ENCODE data around the gene CALHM5.

CALHM5 gene

DNA sequence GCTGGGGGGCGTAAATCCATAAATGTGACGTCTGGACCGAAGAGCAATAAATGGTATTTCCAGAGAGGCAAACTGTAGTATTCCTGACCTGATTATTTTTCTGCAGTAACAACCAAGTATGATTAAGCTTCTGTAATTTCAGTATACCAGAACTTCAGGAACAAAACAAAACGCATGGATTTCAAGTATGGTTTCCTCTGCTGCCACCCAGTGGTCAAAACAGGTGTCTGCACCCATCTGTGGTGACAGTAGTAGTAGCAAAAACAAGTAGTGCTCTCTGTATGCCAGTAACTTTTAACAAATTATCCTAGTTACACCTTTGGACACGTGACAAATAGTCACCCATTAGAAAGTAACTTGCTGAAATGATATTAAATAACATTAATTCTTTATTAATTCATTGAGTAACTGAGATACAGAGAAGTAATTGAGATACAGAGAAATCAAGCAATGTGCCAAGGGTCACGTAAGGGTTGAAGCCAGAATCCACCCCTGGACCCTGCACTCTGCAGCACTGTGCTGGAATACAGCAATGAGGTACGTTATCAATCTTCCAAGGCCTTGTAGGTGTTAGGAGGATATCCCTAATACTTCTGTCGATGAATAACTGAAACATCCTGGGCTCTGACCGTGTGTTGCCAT, 50.1 kb downstream of the CALHM5 start:
- Histone ChIP-seq H3K36me3 (no peaks in the 10 kb centered on the region), H3K27ac (no peak overlapping the region), H3K9me3 (no peaks in the 10 kb centered on the region), H3K4me1 (ENCODE audit: control insufficient read depth in 1 of 2, insufficient read depth in 1 of 2, low read depth in 1 of 2, low read length in 1 of 2) (peaks cover 0 to 5% of the 10 kb centered on the region in 2 experiments), H3K27me3 (peaks cover 33% of the 10 kb centered on the region), H3K4me3 (ENCODE audit: low read depth in 1 of 2, low read length in 1 of 2) (no peak overlapping the region)
- TF ChIP-seq, protein P1, sequence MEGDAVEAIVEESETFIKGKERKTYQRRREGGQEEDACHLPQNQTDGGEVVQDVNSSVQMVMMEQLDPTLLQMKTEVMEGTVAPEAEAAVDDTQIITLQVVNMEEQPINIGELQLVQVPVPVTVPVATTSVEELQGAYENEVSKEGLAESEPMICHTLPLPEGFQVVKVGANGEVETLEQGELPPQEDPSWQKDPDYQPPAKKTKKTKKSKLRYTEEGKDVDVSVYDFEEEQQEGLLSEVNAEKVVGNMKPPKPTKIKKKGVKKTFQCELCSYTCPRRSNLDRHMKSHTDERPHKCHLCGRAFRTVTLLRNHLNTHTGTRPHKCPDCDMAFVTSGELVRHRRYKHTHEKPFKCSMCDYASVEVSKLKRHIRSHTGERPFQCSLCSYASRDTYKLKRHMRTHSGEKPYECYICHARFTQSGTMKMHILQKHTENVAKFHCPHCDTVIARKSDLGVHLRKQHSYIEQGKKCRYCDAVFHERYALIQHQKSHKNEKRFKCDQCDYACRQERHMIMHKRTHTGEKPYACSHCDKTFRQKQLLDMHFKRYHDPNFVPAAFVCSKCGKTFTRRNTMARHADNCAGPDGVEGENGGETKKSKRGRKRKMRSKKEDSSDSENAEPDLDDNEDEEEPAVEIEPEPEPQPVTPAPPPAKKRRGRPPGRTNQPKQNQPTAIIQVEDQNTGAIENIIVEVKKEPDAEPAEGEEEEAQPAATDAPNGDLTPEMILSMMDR (IDR thresholded peaks at IDR 0.05), result peak; percentile 92

DNA sequence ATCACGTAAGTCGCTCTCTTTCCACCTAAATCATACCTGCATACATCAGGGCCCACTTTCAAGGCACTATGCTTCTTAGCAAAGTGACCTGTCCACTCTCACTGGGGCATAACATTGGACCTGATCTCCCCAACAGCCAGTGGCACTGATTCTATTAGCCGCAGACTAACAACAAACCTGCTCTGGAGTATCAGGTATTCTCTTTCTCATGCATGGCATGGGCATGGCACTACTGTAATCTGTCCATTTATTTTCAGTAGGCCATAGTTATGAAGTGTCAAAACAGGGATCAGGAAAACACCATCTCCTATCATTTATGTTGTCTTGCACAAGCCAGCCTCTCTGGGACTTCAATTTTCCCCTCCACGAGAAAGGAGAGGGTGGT, 50.6 kb downstream of the CALHM5 start:
- Histone ChIP-seq H3K9me3 (no peaks in the 10 kb centered on the region), H3K4me1 (ENCODE audit: control insufficient read depth in 1 of 2, insufficient read depth in 1 of 2, low read depth in 1 of 2, low read length in 1 of 2) (peaks cover 0 to 5% of the 10 kb centered on the region in 2 experiments), H3K27me3 (peaks cover 37% of the 10 kb centered on the region), H3K4me3 (ENCODE audit: low read depth in 1 of 2, low read length in 1 of 2) (no peak overlapping the region), H3K27ac (no peak overlapping the region), H3K36me3 (no peaks in the 10 kb centered on the region)
- TF ChIP-seq, protein P1 (IDR thresholded peaks at IDR 0.05), result no peak

DNA sequence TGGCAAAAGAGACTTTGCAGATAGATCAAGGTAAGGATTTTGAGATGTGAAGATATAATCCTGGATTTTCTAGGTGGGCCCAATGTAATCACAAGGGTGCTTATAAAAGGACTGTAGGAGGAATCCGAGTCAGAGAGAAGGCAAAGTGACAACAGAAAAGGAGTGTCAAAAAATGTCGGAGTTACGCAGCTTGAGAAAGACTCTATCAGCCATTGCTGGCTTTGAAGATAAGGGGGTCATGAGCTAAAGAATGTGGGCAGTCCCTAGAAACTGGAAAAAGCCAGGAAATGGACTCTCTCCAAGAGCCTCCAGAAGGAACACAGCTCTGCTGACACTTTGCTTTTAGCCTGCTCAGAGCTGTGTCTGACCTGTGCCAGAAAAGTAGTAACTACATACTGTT, 51.2 kb downstream of the CALHM5 start:
- no peak overlapping the region for H3K27ac ChIP-seq
- peaks cover 37% of the 10 kb centered on the region for H3K27me3 ChIP-seq
- no peaks in the 10 kb centered on the region for H3K36me3 ChIP-seq
- H3K4me3 ChIP-seq (ENCODE audit: low read depth in 1 of 2, low read length in 1 of 2), result no peak overlapping the region
- H3K4me1 ChIP-seq (ENCODE audit: control insufficient read depth in 1 of 2, insufficient read depth in 1 of 2, low read depth in 1 of 2, low read length in 1 of 2), result peaks cover 0 to 5% of the 10 kb centered on the region in 2 experiments
- TF ChIP-seq, protein P1 (IDR thresholded peaks at IDR 0.05), result no peak
- H3K9me3 ChIP-seq, result no peaks in the 10 kb centered on the region

DNA sequence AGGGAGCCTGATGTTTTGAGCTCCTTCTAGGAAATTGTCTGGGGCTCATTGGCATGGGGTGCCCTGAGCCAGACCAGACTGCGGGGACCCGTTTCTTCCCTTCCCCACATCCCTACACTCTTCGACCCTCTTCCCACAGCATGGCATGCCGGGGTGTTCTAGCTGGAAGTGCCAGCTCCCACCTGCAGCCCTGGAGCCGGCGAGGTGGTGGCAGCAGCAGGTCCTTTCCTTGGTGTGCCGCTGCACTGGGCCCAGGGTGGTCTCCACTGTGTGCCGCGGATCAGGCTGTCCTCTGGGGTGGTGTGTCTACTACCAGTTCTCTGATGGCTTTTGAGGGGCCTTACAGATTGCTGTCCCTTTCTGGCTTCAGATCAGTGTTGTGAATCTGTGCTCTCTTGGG, 52.4 kb downstream of the CALHM5 start:
- no peak overlapping the region for H3K4me3 ChIP-seq (ENCODE audit: low read depth in 1 of 2, low read length in 1 of 2)
- H3K36me3 ChIP-seq, result no peaks in the 10 kb centered on the region
- no peaks in the 10 kb centered on the region for H3K9me3 ChIP-seq
- TF ChIP-seq, protein P1 (IDR thresholded peaks at IDR 0.05), result no peak
- H3K4me1 ChIP-seq (ENCODE audit: control insufficient read depth in 1 of 2, insufficient read depth in 1 of 2, low read depth in 1 of 2, low read length in 1 of 2), result peaks cover 5 to 9% of the 10 kb centered on the region in 2 experiments
- no peak overlapping the region for H3K27ac ChIP-seq
- H3K27me3 ChIP-seq, result peaks cover 37% of the 10 kb centered on the region

DNA sequence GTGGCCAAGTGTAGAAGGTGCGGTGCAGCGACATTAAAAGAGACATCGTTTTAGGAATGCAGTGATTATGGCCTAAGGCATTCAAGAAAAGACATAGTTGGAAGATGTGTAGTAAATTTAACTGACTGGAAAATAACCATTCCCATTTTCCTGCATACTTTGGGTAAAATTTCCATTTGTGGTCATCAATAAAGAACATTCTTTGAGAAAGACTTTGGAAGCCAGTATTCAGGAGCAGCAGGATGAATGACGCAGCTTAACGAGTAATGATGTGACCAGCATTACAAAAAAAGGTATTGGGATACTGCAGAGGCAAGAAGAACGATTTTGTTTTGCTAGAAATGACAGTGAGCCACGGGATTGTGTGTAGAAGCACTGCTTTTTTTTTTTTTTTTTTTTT, 52.9 kb downstream of the CALHM5 start:
- Histone ChIP-seq H3K9me3 (no peaks in the 10 kb centered on the region), H3K36me3 (no peaks in the 10 kb centered on the region), H3K4me3 (ENCODE audit: low read depth in 1 of 2, low read length in 1 of 2) (no peak overlapping the region), H3K4me1 (ENCODE audit: control insufficient read depth in 1 of 2, insufficient read depth in 1 of 2, low read depth in 1 of 2, low read length in 1 of 2) (peaks cover 10 to 14% of the 10 kb centered on the region in 2 experiments), H3K27me3 (peaks cover 37% of the 10 kb centered on the region), H3K27ac (no peak overlapping the region)
- TF ChIP-seq, protein P1 (IDR thresholded peaks at IDR 0.05), result no peak
